Measurements from ENCODE around the gene ZNF260.

GRCh38 chr19:36577271-36577996, 49.4 kb upstream of the ZNF260 start:
- no peak for TF ChIP-seq EP300 (IDR thresholded peaks at IDR 0.05)
- TF ChIP-seq, protein P1, sequence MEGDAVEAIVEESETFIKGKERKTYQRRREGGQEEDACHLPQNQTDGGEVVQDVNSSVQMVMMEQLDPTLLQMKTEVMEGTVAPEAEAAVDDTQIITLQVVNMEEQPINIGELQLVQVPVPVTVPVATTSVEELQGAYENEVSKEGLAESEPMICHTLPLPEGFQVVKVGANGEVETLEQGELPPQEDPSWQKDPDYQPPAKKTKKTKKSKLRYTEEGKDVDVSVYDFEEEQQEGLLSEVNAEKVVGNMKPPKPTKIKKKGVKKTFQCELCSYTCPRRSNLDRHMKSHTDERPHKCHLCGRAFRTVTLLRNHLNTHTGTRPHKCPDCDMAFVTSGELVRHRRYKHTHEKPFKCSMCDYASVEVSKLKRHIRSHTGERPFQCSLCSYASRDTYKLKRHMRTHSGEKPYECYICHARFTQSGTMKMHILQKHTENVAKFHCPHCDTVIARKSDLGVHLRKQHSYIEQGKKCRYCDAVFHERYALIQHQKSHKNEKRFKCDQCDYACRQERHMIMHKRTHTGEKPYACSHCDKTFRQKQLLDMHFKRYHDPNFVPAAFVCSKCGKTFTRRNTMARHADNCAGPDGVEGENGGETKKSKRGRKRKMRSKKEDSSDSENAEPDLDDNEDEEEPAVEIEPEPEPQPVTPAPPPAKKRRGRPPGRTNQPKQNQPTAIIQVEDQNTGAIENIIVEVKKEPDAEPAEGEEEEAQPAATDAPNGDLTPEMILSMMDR (IDR thresholded peaks at IDR 0.05), result no peak

All from ovary (tissue), 3 donors.